ENCODE measurements around the gene IL37. TPM values are rescaled to one million over a fixed set of nuclear protein-coding genes. Genes with fewer than 3 reads are reported as not detected.

IL37 gene
- total RNA-seq, 1 experiment from 2014 or later = not detected

GRCh38 chr2:112885506-112885902 lies 25.5 kb upstream of the IL37 start:
- Histone ChIP-seq H2AK5ac (ENCODE audit: insufficient read length, low read length) (no peak overlapping the region), H3K56ac (ENCODE audit: insufficient read length, low read depth, low read length) (no peak overlapping the region), H3K9me3 (ENCODE audit: control insufficient read depth, low read depth, low read length) (no peaks in the 10 kb centered on the region), H3K23me2 (ENCODE audit: insufficient read length, low read depth, low read length, poor library complexity, severe bottlenecking) (no peaks in the 10 kb centered on the region), H3K4ac (ENCODE audit: low read depth, low read length) (no peak overlapping the region), H2BK5ac (ENCODE audit: insufficient read length, low read length) (no peak overlapping the region), H3K9ac (ENCODE audit: extremely low read depth, insufficient read length, low read length) (no peak overlapping the region), H4K5ac (ENCODE audit: insufficient read length, low read depth, low read length) (no peak overlapping the region), H3K79me1 (ENCODE audit: insufficient read depth, low read depth, low read length, poor library complexity, severe bottlenecking) (no peaks in the 10 kb centered on the region), H2BK15ac (ENCODE audit: low read depth, low read length) (no peak overlapping the region), H2BK12ac (ENCODE audit: insufficient read length, low read depth, low read length) (no peak overlapping the region), H3K4me2 (ENCODE audit: insufficient read depth, insufficient read length, low read length) (no peak overlapping the region), H4K91ac (ENCODE audit: insufficient read length, low read depth, low read length) (no peak overlapping the region), H3K4me1 (ENCODE audit: insufficient read depth, low read length) (no peaks in the 10 kb centered on the region; the same call in none of the 2 replicates), H3K14ac (ENCODE audit: insufficient read depth, low read length) (no peak overlapping the region), H3K79me2 (ENCODE audit: insufficient read depth, low read length) (no peaks in the 10 kb centered on the region), H3K23ac (ENCODE audit: insufficient read length, low read depth, low read length) (no peak overlapping the region), H2BK20ac (ENCODE audit: low read depth, low read length, poor library complexity, severe bottlenecking) (no peak overlapping the region), H4K20me1 (ENCODE audit: control insufficient read depth, insufficient read depth, insufficient read length) (no peaks in the 10 kb centered on the region), H2BK120ac (ENCODE audit: low read depth, low read length, poor library complexity, severe bottlenecking) (no peak overlapping the region), H2AFZ (ENCODE audit: low read length) (no peak overlapping the region), H4K8ac (replicated peaks; ENCODE audit: insufficient read length, low read depth, low read length) (no peak overlapping the region), H3T11ph (ENCODE audit: low read length) (no peak overlapping the region), H3K27me3 (ENCODE audit: insufficient read depth, low read length) (no peaks in the 10 kb centered on the region), H3K27ac (ENCODE audit: insufficient read length, low read depth, low read length) (no peak overlapping the region), H3K18ac (ENCODE audit: insufficient read length, low read depth, low read length) (no peak overlapping the region)
- no CpG with 5 or more reads among the region's 4 CpGs for WGBS (ENCODE audit: extremely low coverage, insufficient read length, low lambda C conversion rate)
- H3K27me3 Mint-ChIP-seq (ENCODE audit: low read depth) = no peaks in the 10 kb centered on the region
- H3K27ac Mint-ChIP-seq = no peak overlapping the region
- H3K36me3 Mint-ChIP-seq (ENCODE audit: insufficient read depth in 1 of 3, low read depth in 3 of 3) = no peaks in the 10 kb centered on the region
- no peak for DNase-seq
- no peaks in the 10 kb centered on the region; a peak in 1 of 5 replicates for H3K9me3 Mint-ChIP-seq
- no peak overlapping the region for H3K4me3 Mint-ChIP-seq
- peaks cover 13 to 15% of the 10 kb centered on the region in 2 experiments for H3K4me1 Mint-ChIP-seq
- TF ChIP-seq CTCF (conservative IDR thresholded peaks at IDR 0.05) = no peak

Data from H9 (cell line).